Inflammatory macrophage (primary cell): ENCODE measurements around the gene RTN3.
"Not testable (repeated sequence)": the region's sequence is repeated elsewhere in the genome, so short reads cannot be mapped to it uniquely, and the experiment has no call there.

Experiments used
- DNase-seq, 2 donors: peaks; one replicate each; pipeline ENCODE4 v3.0.0-alpha.2; 2020 to 2022
- total RNA-seq, 18 experiments: gene quantifications; one replicate each; lab custom pipeline; 2026; ENCODE audit warnings: mixed read lengths in 6 of 18, inconsistent platforms in 2 of 18; lab: John Stamatoyannopoulos, UW

Gene RTN3, protein sequence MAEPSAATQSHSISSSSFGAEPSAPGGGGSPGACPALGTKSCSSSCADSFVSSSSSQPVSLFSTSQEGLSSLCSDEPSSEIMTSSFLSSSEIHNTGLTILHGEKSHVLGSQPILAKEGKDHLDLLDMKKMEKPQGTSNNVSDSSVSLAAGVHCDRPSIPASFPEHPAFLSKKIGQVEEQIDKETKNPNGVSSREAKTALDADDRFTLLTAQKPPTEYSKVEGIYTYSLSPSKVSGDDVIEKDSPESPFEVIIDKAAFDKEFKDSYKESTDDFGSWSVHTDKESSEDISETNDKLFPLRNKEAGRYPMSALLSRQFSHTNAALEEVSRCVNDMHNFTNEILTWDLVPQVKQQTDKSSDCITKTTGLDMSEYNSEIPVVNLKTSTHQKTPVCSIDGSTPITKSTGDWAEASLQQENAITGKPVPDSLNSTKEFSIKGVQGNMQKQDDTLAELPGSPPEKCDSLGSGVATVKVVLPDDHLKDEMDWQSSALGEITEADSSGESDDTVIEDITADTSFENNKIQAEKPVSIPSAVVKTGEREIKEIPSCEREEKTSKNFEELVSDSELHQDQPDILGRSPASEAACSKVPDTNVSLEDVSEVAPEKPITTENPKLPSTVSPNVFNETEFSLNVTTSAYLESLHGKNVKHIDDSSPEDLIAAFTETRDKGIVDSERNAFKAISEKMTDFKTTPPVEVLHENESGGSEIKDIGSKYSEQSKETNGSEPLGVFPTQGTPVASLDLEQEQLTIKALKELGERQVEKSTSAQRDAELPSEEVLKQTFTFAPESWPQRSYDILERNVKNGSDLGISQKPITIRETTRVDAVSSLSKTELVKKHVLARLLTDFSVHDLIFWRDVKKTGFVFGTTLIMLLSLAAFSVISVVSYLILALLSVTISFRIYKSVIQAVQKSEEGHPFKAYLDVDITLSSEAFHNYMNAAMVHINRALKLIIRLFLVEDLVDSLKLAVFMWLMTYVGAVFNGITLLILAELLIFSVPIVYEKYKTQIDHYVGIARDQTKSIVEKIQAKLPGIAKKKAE
- 64.3 to 285 (median 146) reads per million in 18 experiments for total RNA-seq

DNA sequence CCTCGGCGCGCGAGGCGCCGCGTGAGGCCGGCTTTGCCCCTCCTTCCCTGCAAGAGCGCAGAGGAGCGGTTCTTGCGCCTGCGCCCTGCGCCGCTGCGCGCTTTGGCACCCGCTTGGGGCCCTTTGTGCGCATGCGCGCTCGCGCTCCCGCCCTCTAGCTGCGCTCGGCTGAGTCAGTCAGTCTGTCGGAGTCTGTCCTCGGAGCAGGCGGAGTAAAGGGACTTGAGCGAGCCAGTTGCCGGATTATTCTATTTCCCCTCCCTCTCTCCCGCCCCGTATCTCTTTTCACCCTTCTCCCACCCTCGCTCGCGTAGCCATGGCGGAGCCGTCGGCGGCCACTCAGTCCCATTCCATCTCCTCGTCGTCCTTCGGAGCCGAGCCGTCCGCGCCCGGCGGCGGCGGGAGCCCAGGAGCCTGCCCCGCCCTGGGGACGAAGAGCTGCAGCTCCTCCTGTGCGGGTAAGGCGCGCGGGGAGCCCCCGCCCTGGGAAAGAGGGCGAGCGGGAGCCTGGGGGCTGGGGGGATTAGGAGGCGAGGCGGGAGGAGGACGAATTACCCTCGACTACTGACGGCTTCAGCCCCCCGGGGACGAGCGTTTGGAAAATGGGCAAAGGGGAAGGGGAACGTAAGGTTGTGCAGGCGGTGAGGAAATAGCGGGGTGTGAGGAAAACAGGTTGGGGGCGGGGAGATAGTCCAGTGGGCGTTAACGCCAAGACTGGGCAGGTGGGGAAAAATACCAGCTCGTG is at the start of gene RTN3:
RTN3 (plus strand) TSS at position 180 of the 745 bp plus-strand sequence; CDS start at position 317, 137 bp downstream.
- DNase-seq: peak; percentile 99

DNA sequence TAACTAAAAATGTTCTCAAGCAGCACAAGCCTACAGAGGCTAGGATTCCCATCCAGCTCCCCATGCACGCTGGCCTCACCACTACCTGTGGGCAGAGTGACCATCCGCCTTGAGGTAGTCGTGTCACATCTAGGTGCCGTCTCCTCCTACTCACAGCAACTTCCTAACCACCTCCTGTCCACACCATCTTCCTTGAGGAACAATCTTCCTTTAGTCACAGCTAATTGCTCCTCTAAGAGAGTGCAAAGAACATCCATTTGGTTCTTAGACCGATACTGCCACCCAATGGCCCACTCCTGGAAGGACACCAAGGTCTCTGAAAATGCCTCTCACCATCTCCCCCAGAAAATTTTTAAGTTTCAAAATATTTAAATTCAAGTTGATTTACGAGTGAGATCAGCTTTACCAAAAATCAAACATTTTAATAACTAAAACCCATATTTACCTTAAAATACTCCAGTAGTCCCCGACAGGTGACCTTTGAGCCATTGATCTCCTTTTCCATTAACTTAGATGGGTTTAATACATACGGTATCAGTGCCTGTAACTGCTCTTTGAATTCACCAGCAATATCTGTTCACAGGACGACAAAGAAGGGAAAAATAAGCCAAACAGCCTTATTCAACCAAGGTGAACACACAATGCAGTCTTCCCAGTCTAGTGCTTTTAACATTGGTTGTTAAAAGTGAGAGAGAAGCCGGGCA is 45.4 kb upstream of the RTN3 start:
- DNase-seq: peak; percentile 74 to 75

DNA sequence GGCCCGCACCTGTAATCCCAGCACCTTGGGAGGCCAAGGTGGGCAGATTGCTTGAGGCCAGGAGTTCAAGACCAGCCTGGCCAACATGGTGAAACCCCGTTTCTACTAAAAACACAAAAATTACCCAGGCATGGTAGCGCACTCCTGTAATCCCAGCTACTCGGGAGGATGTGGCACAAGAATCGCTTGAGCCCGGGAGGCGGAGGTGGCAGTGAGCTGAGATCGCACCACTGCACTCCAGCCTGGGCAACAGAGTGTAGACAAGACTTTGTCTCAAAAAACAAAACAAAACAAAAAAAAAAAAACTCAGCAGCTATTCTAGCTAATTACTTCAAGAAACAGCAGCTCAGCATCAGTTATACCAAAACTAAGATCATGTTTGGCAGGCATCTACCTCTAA is 42.9 kb upstream of the RTN3 start:
- not testable (repeated sequence) for DNase-seq

DNA sequence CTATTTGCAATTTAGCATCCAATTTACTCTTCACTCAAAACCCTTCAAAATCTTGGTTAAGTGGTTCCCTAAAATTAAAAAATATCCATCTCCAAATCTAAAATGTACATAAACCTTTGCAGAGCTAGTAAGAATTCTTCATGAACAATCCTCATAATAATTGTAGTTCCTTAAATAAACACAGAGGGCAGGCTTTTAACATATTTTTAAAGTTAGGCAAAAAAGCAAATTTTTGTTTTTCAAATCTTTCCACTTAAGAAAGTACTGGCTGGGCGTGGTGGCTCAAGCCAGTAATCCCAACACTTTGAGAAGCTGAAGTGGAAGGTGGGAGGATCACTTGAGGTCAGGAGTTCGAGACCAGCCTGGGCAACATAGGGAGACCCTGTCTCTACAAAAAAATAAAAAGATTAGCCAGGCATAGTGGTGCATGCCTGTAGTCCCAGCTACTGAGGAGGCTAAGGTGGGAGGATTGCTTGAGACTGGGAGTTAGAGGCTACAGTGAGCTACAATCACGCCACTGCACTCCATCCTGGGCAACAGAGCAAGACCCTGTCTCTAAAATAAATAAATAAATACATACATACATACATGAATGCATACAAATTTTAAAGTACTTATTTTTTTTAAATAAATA is 42.0 kb upstream of the RTN3 start:
- peak in 1 of 2 donors; percentile 40 for DNase-seq

DNA sequence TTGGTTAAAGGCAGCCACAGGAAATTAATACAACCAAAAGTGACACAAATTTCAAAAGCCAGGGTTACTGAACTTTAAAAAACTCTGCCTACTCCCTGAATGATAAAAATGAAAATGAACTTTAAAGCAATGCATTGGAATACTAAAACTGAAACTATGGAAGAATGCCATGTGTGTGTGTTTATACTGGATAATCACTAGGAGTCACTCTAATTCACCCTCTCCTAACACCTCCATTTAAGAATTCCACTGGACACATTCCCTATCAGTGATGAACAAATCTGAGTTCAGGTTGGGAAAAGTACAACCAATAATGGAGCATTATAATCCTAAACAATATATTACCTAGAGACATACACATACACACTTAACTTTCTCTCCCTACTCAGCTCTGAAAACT is 39.6 kb upstream of the RTN3 start:
- DNase-seq: no peak

DNA sequence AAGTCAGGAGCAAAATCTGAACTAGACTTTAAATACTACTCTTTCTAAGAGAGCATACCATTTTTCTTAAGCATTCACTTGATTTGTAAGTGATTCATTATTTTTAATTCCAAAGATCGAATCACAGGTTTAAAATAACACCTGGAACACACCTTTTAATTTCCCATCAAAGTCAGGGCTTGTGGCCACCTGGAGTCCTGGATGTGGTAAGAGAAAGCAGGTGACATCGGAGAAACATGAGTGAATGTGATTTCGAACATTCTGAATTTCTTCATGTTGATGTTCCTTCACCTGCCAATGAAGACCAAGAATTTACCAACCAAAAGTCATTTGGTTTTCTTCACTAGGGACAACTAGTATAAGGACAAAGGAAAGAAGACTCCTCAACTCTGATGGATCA is 38.1 kb upstream of the RTN3 start:
- DNase-seq: no peak

DNA sequence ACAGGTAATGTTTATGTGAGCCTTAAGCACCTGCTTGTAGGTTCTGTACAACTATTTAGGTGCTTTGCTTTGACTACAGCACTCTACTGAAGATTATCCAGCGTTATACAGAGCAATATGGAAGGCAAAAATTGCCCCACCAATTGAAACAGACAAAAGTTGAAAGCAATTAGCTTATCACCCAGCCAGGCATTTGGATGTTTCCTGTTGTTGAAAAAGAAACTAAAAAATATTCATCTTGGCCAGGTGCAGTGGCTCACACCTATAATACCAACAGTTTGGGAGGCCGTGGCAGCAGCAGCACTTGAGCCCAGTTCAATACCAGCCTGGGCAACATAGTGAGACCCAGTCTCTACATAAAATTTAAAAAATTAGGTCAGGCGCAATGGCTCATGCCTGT is 28.6 kb upstream of the RTN3 start:
- no peak for DNase-seq

DNA sequence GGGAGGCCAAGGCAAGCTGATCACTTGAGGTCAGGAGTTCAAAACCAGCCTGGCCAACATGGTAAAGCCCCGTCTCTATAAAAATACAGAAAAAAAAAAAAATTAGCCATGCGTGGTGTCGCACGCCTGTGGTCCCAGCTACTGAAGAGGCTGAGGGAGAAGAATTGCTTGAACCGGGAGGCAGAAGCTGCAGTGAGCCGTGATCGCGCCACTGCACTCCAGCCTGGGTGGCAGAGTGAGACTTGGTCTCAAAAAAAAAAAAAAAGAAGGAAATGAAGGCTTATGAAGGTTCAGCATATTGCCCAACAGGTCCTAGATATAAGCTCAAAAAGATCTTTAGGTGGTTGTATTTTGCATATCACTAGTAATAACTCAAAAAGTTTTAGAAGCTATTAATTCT is 20.3 kb upstream of the RTN3 start:
- peak in 1 of 2 donors; percentile 19 for DNase-seq

DNA sequence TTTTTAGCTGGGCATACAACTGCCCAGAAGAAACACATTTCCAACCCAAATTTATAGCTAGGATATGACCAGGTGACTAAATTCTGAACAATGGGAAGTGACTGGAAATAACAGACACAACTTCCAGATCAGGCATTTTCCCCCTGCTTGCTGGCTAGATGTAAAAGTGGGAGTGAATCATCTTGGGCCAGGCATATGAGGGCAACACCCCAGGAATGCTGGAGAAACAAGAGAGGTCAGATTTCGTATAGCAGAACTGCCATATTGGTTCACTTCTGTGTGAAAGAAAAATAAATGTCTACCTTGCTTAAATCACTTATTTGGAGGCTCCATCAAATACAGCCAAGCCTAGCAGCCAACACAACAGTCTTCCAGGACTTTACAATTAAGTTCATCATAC is 17.5 kb upstream of the RTN3 start:
- DNase-seq: no peak

DNA sequence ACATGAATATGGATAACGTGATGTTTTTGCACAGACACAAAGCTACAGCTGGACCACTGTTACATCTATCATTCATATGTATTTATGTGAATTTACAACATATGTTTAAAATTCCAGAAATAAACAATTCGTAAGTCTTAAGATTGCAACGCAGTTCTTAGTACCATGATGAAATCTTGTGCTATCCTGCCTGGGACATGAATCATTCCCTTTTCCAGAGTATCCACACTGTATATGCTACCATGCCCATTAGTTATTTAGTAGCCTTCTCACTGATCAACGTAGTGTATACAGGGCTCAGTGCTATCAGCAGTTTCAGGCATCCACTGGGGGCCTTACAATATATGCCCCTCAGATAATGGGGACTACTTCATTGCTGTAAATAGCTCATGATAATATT is 14.4 kb upstream of the RTN3 start:
- DNase-seq: no peak

DNA sequence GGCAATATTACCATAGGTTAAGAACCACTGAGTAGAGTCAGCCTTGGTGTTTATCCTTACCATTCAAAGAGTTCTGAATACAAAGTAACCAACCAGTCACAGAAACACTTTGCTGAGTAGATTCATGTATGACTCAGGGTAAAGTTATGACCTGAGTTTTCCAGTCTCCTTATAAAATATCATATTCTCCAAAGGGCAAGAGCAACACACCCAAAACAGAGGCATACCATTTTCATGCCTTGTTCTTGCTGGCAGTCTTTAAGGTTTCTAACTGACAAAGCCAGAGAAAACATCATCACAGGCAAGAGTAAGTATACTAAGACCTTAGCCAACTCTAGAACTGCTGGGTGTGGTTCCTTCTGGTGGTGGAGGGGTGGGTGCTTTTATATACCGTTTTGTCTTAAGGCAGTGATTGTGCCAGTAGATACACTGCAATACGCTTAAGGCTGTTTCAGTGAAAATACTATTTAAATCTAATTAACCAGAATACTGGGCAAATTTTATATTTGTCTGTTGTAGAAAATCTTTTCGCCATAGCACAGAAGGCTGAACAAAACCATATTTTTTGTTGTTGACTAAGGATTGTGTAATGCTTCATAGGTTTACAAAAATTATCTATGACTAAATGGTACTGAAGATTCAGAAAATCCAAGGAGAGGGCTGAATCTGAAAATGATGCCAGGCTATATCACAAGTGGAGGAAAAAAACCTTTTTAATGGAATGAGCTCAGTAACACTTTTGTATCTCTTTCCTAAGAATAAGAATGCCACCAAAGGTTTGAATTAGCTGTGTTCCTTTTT is 13.1 kb upstream of the RTN3 start:
- no peak for DNase-seq

DNA sequence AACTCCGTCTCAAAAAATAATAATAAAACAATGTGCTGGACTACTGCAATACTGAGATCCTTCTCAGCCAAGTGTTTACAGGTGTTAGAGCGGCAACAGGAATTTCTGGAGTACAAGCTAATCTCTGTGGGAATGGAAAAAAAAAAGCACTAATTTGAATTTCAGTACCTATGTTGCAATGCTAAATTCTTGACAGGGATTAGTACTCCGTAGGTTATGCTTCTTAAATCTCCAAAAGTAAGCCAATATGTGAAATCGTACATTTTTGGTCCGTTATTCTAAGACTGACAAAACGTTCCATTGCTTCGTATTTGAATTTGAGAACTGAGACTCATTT is 11.2 kb upstream of the RTN3 start:
- DNase-seq: no peak

DNA sequence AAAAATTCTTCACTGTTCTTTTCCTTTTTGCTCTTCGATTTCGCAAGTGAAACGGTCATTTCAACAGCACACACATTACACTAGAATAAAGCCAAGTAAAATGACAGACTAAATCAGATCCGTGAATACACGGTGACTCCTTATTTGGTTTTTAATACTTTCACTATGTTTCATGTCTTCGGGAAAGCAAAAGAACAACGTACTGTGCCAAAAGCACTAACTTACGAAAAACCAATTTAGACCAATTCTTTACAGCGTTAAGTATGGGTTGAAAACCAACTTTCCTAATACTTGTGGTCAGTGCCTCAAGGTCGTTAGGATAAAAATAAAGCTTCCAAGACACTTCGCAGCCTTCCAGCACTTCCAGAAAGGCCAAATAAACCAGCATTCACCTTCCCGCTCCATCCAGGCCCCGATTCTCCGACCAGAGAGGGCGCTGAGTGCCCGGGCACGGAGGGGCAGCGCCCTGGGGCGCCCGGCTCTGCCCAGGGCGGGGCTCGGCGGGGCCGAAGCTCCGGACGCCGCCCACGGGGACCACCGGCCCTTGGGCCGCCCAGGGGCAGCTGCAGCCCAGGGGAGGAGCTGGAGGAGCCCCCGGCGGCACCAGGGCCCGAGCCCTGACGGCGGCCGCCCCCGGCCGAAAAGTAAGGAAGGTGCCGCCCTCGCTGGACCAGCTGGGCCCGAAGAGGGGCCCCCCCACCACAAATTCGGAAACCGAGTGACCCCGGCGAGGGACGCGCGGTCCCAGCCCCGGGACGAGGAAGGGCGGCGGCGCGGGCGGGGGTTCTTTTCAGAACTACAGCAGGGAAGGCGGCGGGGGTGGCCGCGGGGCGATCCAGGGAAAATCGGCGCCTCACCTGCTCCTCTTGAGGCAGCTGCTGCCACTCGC is 10.6 kb upstream of the RTN3 start:
- peak; percentile 62 to 65 for DNase-seq

DNA sequence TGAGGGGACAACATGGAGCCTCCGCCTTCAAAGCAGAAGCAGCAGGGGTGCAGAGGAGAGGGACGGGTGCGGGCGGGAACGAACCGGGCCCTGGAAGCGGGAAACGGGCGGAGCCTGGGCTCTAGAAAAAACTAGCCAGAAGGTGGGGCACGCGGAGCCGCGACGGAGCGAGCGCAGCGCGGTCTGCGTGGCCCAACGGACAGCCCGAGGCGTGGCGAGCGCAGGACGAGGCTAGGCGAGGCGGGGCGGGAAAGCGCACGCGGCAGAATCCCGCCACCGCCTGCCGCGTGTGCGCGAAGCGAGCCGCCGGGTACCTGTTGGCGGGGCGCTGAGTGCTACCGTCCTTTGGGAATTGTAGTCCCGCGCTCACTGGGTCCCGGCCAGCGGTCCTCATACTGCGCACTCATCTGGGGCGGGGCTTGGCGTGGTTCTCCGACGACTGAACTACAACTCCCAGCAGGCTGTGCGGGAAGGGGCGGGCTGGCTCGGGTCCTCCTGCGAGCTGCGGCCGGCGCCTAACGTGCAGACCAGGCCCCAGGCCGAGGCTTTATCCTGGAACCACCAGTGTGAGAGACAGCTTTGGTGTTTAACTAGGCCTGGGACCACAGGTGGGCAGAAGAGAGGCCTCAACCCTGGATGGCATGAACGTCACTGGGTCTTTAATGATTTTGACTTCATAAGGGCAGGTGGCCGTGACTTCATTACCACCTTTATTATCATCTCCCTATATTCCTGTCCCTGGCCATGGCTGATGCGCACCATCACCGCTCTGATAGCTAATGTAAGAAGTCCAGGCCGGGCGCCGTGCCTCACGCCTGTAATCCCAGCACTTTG is 9.8 kb upstream of the RTN3 start, which contains the start of gene ATL3:
ATL3 (minus strand) TSS at position 55 of the 834 bp plus-strand sequence; CDS start at position 14, 41 bp downstream.
- DNase-seq: peak; percentile 92 to 95

DNA sequence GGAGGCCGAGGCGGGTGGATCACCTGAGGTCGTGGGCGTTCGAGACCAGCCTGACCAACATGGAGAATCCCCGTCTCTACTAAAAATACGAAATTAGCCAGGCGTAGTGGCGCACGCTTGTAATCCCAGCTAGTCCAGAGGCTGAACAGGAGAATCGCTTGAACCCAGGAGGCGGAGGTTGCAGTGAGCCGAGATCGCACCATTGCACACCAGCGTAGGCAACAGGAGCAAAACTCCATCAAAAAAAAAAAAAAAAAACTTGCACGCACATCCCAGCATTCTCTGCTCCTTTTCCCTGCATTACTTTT is 9.2 kb upstream of the RTN3 start:
- DNase-seq: no peak

DNA sequence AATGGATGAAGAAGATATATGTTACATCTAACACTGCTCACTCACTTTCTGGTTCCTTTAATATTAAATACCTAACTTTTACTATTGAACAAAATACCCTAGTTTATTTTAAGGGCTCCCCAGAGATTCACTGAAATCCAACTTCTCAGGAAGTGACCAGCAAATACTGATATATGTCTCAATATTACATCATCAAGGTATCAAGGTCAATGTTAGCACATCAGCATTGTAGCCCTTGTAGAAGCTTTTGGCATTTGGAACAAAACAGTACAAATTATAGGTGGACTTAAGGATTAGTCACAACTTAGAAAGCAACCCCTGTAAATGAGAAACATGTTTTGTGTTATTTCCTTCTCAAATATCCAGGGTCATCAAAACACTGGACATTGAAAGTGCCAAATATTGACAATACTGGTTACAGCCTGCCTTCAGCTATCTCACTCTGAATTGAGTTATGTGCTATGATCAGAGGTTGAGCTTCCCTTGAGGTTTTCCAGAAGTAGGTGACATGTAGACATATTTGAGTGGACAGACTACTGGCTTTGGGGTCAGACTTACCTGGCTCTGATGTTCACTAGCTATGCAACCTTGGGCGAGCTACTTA is 8.3 kb upstream of the RTN3 start:
- DNase-seq: no peak

DNA sequence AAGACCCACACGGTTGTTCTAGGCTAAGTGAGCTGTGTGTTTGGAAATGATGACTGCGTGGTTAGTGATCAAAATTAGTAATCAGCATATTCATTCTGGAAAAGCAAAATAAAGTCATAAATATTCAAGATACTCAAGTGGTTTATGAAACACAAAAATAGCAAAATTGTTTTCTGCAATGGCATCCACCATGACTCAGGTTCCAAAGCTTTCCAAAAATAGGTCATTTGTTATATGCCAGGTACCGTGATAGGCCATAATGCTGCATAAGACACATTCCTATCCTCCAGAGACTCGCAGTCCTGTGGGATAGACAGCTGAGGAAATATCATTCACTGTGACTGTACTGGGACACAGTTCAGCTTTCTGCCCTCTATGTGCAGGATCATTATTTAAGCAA is 7.7 kb upstream of the RTN3 start:
- no peak for DNase-seq

DNA sequence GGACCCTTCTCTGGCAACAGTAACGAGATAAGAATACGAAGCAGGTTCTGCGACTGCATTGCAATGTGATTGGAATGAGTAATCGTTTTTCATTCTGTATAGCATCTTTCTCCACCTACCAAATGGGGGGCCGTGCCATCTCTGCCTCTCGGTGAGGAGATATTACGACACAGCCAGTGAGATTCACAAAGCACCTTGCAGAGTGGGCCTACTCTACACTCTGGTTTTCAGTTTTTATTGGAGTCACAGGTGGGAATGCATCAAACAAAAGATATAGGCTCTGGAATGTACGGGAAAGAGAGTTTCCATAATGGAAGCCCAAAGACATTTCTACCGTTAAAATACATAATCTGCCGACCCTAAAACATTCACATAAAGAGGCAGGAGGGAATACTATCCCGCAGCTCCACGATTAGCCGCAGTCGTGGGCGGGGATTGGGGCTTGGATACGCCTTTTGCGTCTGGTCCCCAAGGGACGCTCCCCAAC is 423 bp upstream of the RTN3 start:
- DNase-seq: no peak
